ENCODE results near the gene PPP2R2B.

PPP2R2B gene

DNA sequence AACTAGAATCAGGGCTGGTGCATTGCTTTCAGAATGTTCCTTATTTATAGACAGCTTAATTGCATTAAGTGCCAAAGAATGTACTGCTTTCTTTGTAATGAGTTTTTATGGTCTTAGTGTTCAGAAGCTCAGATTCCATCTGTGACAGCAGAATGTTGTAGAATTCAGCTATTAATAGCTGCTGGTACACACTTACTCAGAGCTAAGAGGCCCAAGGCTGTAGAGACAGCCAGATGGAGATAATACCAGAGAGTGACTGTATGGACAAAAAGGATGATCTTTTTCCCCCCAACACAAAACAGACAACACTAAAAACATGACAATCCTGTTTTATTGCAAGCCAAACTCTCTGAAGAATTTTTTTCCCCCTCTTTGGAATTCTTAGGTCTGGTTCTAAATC lies 50.2 kb downstream of the PPP2R2B start:
- no peaks in the 10 kb centered on the region for H3K4me1 ChIP-seq (ENCODE audit: insufficient read depth, low read length)
- H3K36me3 ChIP-seq (ENCODE audit: insufficient read depth, low read length), result no peaks in the 10 kb centered on the region
- H3K9me3 ChIP-seq (ENCODE audit: control insufficient read depth, insufficient read depth, low read length), result no peaks in the 10 kb centered on the region
- no peak overlapping the region for H3K9ac ChIP-seq (ENCODE audit: low read depth, low read length)

DNA sequence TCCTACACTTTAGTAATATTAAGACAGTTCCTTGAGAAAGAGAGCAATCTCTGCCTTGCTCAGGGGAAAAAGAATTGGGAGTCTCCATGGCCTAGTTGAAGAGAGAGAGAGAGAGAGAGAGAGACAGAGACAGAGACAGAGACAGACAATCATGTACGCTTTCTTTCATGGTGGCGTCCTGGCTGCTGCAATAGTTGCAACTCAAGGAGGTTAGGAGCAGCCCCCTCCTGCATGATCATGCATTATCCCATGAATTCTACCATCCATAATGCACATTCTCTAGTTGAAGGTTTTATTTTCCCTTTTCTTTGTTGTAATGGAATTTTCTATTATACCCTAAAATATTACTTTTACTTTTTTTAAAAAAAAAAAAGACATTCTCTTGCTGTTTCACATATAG lies 50.7 kb downstream of the PPP2R2B start:
- no peaks in the 10 kb centered on the region for H3K36me3 ChIP-seq (ENCODE audit: insufficient read depth, low read length)

DNA sequence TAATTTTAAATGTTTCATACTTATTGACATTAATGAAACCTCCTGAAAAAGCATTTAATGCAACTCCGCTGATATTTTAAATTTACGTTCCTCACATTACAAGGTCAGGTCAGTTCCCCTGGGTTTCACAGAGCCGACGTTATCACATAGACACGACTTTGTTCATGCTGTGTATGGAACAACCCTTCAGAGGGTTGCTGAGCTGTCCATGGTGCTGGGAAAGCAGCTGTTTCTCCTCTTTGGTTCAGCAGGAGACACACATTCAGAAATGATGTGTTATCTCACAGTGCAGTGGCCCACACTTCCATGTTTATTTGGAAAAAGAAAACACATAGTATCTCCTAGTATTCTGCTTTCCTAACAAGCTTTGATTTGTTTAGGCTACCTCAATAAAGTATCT lies 53.5 kb downstream of the PPP2R2B start:
- H3K36me3 ChIP-seq (ENCODE audit: insufficient read depth, low read length), result no peaks in the 10 kb centered on the region
- H3K4me1 ChIP-seq (ENCODE audit: insufficient read depth, low read length), result no peaks in the 10 kb centered on the region
- no peaks in the 10 kb centered on the region for H3K9me3 ChIP-seq (ENCODE audit: control insufficient read depth, insufficient read depth, low read length)
- H3K9ac ChIP-seq (ENCODE audit: low read depth, low read length), result no peak overlapping the region

More for the DNA sequence above, 50.7 kb downstream of the PPP2R2B start:
- Histone ChIP-seq H3K9me3 (ENCODE audit: control insufficient read depth, insufficient read depth, low read length) (no peaks in the 10 kb centered on the region), H3K4me1 (ENCODE audit: insufficient read depth, low read length) (no peaks in the 10 kb centered on the region), H3K9ac (ENCODE audit: low read depth, low read length) (no peak overlapping the region)

DNA sequence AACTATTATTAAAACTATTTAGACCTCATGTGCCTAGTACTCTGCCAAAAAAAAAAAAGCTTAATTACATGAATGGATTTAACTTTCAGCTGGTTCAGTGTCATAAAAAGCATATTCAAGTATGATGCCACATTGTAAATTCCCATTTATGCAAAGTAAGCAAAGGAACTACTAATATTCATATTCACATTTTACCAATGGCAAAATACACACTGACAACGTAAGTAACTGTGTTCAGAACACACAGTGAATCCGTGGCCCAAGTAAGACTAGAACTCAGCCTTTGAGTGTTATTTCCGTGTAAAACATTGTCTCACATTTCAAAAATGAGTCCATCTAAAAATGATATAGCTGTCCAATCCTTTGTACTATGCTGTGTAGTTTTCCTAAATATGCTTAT lies 56.8 kb downstream of the PPP2R2B start:
- Histone ChIP-seq H3K4me1 (ENCODE audit: insufficient read depth, low read length) (peaks cover 12% of the 10 kb centered on the region; the same call in 1 of the 2 replicates), H3K36me3 (ENCODE audit: insufficient read depth, low read length) (no peaks in the 10 kb centered on the region), H3K9ac (ENCODE audit: low read depth, low read length) (no peak overlapping the region), H3K9me3 (ENCODE audit: control insufficient read depth, insufficient read depth, low read length) (no peaks in the 10 kb centered on the region)

DNA sequence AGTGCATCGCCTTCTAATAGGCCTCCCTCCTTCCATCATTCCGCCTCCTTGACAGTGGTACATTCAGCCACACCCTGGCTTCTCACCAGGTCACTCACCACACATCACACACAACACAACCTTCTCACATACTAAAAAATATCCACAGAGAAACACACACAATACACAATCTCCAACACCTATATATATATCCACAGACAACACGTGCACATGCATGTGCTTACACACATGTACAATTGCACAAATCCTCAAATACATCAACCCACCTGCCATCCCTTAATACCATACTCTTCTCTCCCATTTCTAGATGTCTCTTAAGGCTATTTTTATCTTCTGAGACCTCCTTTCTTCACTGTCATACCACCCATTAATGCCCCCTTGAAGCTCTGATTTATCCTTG lies 57.6 kb downstream of the PPP2R2B start:
- peaks cover 19% of the 10 kb centered on the region; the same call in 1 of the 2 replicates for H3K4me1 ChIP-seq (ENCODE audit: insufficient read depth, low read length)
- no peaks in the 10 kb centered on the region for H3K9me3 ChIP-seq (ENCODE audit: control insufficient read depth, insufficient read depth, low read length)
- H3K9ac ChIP-seq (ENCODE audit: low read depth, low read length), result no peak overlapping the region
- H3K36me3 ChIP-seq (ENCODE audit: insufficient read depth, low read length), result no peaks in the 10 kb centered on the region

DNA sequence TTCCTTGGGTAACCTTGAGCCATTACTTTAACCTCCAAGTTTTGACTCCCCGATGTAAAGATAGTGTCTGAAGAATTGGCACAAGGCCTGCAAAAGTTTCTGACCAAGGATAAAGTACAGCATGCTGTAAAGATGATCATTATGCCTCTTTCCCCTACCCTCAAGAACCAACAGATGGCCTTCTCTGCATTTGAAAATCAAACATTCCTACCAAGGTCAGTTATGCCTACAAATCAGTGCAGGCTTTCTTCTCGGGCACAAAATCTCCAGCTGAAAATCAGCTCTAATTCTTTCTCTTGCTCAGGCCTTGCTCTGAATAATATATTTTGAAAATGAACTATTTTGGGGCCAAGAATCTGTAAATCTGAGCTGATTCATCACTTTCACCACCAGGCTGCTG lies 59.7 kb downstream of the PPP2R2B start:
- H3K9ac ChIP-seq (ENCODE audit: low read depth, low read length), result no peak overlapping the region
- H3K36me3 ChIP-seq (ENCODE audit: insufficient read depth, low read length), result no peaks in the 10 kb centered on the region
- no peaks in the 10 kb centered on the region for H3K9me3 ChIP-seq (ENCODE audit: control insufficient read depth, insufficient read depth, low read length)
- peaks cover 24% of the 10 kb centered on the region; the same call in 1 of the 2 replicates for H3K4me1 ChIP-seq (ENCODE audit: insufficient read depth, low read length)

DNA sequence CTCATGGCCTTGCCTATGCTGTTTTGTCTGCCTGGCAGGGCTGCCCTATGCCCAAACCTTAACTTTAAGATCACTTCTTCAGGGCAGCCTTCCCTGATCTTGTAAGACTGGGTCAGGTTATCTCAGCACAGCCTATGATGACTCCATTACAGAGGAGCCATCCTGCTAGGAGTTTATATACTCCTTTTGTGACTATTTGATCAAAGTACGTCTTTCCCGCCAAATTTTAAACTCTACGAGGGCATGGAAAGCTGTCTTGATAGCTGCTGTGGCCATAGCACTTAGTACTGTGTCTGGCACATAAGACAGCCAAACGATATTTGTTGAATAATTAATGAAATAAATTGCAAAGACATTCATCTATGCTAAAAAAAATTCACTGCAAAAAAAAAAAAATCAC lies 60.6 kb downstream of the PPP2R2B start:
- Histone ChIP-seq H3K36me3 (ENCODE audit: insufficient read depth, low read length) (no peaks in the 10 kb centered on the region), H3K9ac (ENCODE audit: low read depth, low read length) (no peak overlapping the region), H3K4me1 (ENCODE audit: insufficient read depth, low read length) (peaks cover 24% of the 10 kb centered on the region; the same call in 1 of the 2 replicates), H3K9me3 (ENCODE audit: control insufficient read depth, insufficient read depth, low read length) (no peaks in the 10 kb centered on the region)

DNA sequence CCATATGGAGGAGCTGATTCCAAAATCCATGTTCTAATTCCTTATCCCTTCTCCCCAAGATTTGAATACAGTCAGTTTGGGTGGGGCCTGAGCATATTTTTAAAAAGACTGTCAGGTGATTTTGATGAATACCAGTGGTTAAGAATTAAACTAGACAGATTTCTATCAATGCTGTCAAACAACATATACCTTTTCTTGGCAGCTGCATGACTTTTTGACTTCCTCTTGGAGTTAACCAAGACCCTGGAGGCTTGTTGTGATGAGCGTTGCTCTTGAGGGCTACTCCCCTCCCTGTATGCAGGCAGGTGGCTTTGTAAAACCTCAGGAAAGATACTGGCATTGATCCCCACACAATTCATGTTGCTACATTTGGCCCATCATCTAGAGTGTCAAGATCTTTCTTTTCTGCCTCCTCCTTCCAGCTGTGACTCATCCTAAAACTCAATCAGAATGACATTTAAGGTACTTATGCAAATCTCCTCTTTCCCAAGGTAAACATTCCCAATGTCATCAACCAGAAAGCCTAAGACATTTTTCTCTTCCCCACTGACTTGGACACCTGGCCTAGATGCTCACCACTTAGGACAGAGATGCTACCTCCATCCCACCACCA lies 61.7 kb downstream of the PPP2R2B start:
- no peak overlapping the region for H3K9ac ChIP-seq (ENCODE audit: low read depth, low read length)
- no peaks in the 10 kb centered on the region; the same call in 1 of the 2 replicates for H3K36me3 ChIP-seq (ENCODE audit: insufficient read depth, low read length)
- H3K9me3 ChIP-seq (ENCODE audit: control insufficient read depth, insufficient read depth, low read length), result no peaks in the 10 kb centered on the region
- peaks cover 24% of the 10 kb centered on the region; the same call in 1 of the 2 replicates for H3K4me1 ChIP-seq (ENCODE audit: insufficient read depth, low read length)

DNA sequence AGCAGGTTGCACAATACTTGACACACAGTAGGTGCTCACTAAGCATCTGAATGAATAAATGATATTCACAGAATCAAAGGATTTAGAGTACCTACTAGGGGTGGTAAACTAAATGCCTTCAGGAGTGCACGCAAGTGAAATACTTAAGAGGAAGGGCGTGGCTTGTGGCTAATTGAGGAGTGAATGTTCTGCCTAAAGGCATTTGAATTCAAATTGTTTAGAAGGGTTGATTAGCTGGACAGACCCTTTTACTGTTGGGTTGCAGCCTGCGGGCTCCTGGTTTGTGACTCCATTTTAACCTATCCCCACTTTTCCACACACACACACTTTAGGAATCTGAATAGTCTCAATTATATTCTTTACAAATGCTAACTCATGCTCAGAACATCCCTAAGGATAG lies 63.1 kb downstream of the PPP2R2B start:
- peaks cover 24% of the 10 kb centered on the region; the same call in 1 of the 2 replicates for H3K4me1 ChIP-seq (ENCODE audit: insufficient read depth, low read length)
- no peaks in the 10 kb centered on the region for H3K9me3 ChIP-seq (ENCODE audit: control insufficient read depth, insufficient read depth, low read length)
- H3K9ac ChIP-seq (ENCODE audit: low read depth, low read length), result no peak overlapping the region
- no peaks in the 10 kb centered on the region; the same call in 1 of the 2 replicates for H3K36me3 ChIP-seq (ENCODE audit: insufficient read depth, low read length)

DNA sequence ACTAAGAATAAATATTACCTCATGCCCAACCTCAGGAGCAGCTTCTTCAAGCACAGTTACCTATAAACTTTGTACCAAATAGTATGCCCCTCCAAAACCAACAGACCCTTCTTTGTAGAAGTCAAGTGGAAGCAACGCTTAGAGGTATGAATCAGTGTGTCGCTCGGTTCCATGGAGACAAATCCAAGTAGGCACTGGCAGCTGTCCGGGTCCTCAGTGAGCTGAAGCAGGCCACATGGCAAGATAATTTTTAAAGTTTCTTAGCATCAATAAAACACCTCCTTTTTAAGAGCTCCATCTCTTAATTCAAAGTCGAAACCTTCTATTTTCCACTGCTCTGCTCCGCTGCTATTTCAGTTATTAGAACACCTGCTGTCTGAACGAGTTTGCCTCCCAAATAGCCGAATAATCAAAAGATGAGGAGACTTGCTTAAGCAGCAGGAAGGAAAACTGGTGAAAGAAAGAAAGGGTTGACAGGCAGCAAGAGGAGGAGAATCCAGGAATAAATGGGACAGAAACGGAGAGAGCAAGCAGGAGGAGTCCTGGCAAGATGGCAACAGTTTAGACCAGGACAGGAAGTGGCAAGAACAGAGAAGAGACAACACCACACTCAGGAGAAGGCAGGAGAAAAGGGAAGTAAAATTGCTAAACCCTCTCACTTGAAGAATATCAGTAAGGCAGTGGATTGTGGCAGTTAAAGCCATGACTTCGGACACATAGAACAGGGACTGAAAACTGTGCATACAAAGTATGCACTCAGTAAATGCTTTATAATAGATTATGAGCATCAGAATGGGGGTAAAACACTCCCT lies 65.0 kb downstream of the PPP2R2B start:
- Histone ChIP-seq H3K9me3 (ENCODE audit: control insufficient read depth, insufficient read depth, low read length) (no peaks in the 10 kb centered on the region), H3K36me3 (ENCODE audit: insufficient read depth, low read length) (no peaks in the 10 kb centered on the region; the same call in 1 of the 2 replicates), H3K9ac (ENCODE audit: low read depth, low read length) (no peak overlapping the region), H3K4me1 (ENCODE audit: insufficient read depth, low read length) (peaks cover 19% of the 10 kb centered on the region; the same call in 1 of the 2 replicates)

DNA sequence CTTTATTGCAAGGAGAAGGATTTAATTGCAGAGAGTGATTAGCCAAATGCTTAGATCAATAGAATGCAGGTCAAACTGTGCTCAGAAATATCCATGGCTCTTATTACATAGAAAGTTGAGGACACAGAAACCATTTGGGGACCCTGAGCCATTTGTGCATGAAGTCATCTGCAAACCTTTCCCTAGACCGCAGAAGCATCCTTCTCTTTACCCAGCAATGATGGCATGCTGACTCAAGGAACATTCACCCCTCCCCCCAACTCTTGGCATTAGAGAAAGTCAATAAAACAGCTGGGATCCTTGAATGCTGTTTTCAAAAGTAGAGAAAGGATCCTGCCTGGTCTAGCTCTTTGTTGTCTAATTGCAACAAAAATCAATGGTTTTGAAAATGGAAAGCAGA lies 73.5 kb downstream of the PPP2R2B start:
- H3K4me1 ChIP-seq (ENCODE audit: insufficient read depth, low read length), result peaks cover 28% of the 10 kb centered on the region
- H3K36me3 ChIP-seq (ENCODE audit: insufficient read depth, low read length), result no peaks in the 10 kb centered on the region
- H3K9me3 ChIP-seq (ENCODE audit: control insufficient read depth, insufficient read depth, low read length), result no peaks in the 10 kb centered on the region
- H3K9ac ChIP-seq (ENCODE audit: low read depth, low read length), result no peak overlapping the region

DNA sequence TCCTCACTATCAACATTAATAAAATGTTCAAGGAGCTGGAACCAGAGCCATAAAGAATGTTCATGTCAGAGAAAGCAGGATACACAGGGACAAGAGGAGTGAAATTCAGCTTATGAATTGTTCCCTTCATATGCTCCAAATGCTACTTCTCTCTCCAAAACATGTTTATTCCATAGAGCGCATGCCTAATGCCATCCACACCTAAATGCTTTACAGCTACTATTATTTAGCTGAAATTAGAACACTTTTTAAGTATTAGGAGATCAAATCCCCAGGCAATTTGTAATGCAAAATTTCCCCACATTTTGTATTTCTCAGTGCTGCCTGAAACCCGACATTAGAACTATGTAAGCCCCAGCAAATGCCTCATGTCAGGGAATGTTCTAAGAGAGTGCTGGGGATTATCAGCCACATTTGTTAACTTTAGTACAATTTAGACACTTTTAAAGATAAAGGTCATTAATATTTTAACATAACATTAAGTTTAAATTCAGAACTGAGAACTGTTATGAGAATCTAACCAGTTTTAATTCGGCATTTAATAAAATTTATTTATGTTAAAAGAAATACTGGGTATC lies 75.5 kb downstream of the PPP2R2B start:
- no peak overlapping the region for H3K9ac ChIP-seq (ENCODE audit: low read depth, low read length)
- H3K4me1 ChIP-seq (ENCODE audit: insufficient read depth, low read length), result peaks cover 29% of the 10 kb centered on the region
- no peaks in the 10 kb centered on the region for H3K36me3 ChIP-seq (ENCODE audit: insufficient read depth, low read length)
- H3K9me3 ChIP-seq (ENCODE audit: control insufficient read depth, insufficient read depth, low read length), result no peaks in the 10 kb centered on the region

DNA sequence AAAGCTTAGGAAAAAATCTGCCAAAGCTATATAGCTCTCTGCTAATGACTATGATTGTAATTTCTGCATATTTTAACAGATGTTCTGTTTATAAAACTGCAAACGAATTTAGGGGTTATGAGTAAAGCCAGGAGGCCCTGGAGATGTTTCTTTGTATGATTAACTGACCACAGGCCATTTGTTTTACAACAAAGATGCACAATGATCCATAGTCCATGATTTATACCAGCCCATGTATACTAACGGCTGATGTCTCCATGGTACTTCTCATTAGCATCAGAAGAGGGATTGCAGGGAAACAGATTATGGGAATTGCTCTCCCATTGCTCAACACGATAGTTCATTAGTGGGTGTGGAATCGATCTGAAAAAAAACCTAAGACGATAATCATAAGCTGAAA lies 78.9 kb downstream of the PPP2R2B start:
- no peak overlapping the region for H3K9ac ChIP-seq (ENCODE audit: low read depth, low read length)
- H3K9me3 ChIP-seq (ENCODE audit: control insufficient read depth, insufficient read depth, low read length), result no peaks in the 10 kb centered on the region
- no peaks in the 10 kb centered on the region for H3K36me3 ChIP-seq (ENCODE audit: insufficient read depth, low read length)
- peaks cover 36% of the 10 kb centered on the region for H3K4me1 ChIP-seq (ENCODE audit: insufficient read depth, low read length)

DNA sequence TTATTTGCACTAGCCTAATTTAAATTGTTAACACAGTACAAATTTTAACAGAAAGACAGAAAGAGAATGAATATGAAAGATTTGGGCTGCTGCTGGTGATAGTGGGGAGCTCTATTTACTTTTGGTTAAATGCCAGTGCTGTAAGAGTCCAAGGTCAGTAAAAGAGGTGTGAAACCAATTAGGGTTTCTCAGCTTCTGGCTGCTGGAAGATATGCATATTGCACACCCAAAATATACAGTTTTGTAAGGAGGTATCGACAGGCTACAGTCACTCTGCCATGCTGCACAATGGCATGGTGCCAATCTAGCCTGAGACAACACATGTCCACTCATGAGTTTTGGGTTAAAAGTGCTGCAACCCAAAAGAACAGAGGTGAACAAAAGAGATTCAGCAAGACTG lies 79.3 kb downstream of the PPP2R2B start:
- no peaks in the 10 kb centered on the region for H3K9me3 ChIP-seq (ENCODE audit: control insufficient read depth, insufficient read depth, low read length)
- no peak overlapping the region for H3K9ac ChIP-seq (ENCODE audit: low read depth, low read length)
- peaks cover 36% of the 10 kb centered on the region for H3K4me1 ChIP-seq (ENCODE audit: insufficient read depth, low read length)
- no peaks in the 10 kb centered on the region for H3K36me3 ChIP-seq (ENCODE audit: insufficient read depth, low read length)

DNA sequence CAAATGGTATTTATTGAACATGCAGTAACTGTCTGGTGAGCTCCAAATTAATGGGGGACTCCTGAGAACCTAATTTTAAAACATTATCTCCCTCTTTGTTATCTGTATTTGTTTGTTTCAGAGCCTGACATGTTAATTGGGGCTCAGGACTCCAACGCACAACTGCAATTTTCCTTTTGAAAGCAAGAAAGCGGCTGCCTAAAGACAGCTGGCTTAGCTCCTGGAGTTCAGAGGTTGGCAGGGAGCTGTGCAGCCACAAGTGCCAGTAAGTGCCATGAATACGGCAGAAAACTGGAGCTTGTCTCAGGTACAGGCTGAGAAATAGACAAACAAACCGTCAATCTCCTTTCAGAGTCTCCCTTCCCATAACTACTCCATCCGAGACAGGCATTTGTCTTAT lies 80.9 kb downstream of the PPP2R2B start:
- H3K9ac ChIP-seq (ENCODE audit: low read depth, low read length), result no peak overlapping the region
- H3K9me3 ChIP-seq (ENCODE audit: control insufficient read depth, insufficient read depth, low read length), result no peaks in the 10 kb centered on the region
- H3K36me3 ChIP-seq (ENCODE audit: insufficient read depth, low read length), result no peaks in the 10 kb centered on the region
- peaks cover 32% of the 10 kb centered on the region for H3K4me1 ChIP-seq (ENCODE audit: insufficient read depth, low read length)
